H1 (cell line): ENCODE results near the gene ADD1. TPM values are rescaled to one million over a fixed set of nuclear protein-coding genes. Genes with fewer than 3 reads are reported as not detected.

Experiments used
- FOSL1 ChIP-seq: IDR thresholded peaks from 2 replicates; pipeline ENCODE4 v1.6.1; 2011; ENCODE audit warnings: mild to moderate bottlenecking, low read depth, low read length, moderate library complexity; ENCODE audit not compliant: insufficient read depth
- GABPA ChIP-seq: IDR thresholded peaks from 2 replicates; pipeline ENCODE4 v1.6.1; 2011; ENCODE audit warnings: mild to moderate bottlenecking, low read length, moderate library complexity, borderline replicate concordance; ENCODE audit not compliant: insufficient read depth
- RAD21 ChIP-seq, 2 experiments: IDR thresholded peaks in 1 of 2; conservative IDR thresholded peaks in 1 of 2; 2 replicates each; pipeline ENCODE4 v1.6.1; 2011; ENCODE audit warnings: low read depth in 2 of 2, low read length in 2 of 2, improper control_type of control experiment in 1 of 2, inconsistent platforms in 1 of 2, mild to moderate bottlenecking in 1 of 2, moderate library complexity in 1 of 2
- polyA plus RNA-seq, 7 experiments: library from polyadenylated mRNA; depleted of rRNA in 3 of 7; stranded (reverse) in 5 of 7; unstranded in 2 of 7; fragments of >200 nt in 5 of 7; fragments of 200-250 nt in 2 of 7; gene quantifications; 1 replicate in 5 of 7; 2 replicates in 1 of 7; 4 replicates in 1 of 7; pipeline versions ENCODE4 v1.2.1 to v1.2.3, GENCODE V29; 2011 to 2013; ENCODE audit warnings: missing spikeins in 2 of 7, mixed read lengths in 2 of 7
- total RNA-seq: library from RNA; stranded (reverse); fragmentation: NEBNext Ultra II Directional; extraction: Animal tissue kit (Norgen Biotek cat#: 25700); gene quantifications from 2 replicates; pipeline ENCODE4 v1.2.1, GENCODE V29; 2021

The ADD1 gene
- total and polyA plus RNA-seq, 2 of the 8 experiments (the other 6 are each of a cell fraction or from before 2014, with no cell fraction given) = 113 to 143 TPM

GRCh38 chr4:2817137-2817536 is 26.5 kb upstream of the ADD1 start (continued):
- no peak for TF ChIP-seq FOSL1
- no peak for TF ChIP-seq RAD21 (IDR thresholded peaks at IDR 0.05 in 1 of 2, conservative IDR thresholded peaks at IDR 0.05 in 1 of 2; ENCODE audit: low read depth in 2 of 2, low read length in 2 of 2)
- no peak for TF ChIP-seq GABPA
- TF ChIP-seq, all 59 proteins: peak for 0
